Neural cell (in vitro differentiated cells): ENCODE results near the gene PER1. TPM values are rescaled to one million over a fixed set of nuclear protein-coding genes. Genes with fewer than 3 reads are reported as not detected.

ENCODE experiments used
- H2AFZ ChIP-seq: fragments of 200-600, 300-800 bp; sonication (generic), shearing (Covaris generic); 2 replicates; pipeline ENCODE4 v1.6.0; 2014; ENCODE audit warnings: low read depth, mild to moderate bottlenecking, antibody characterized with exemption, low read length, moderate library complexity
- H3F3A ChIP-seq: fragments of 200-600 bp; shearing (Covaris generic); 2 replicates; pipeline ENCODE4 v1.6.1; 2016; ENCODE audit warnings: mild to moderate bottlenecking, moderate library complexity, mixed read lengths, antibody characterized with exemption, low read length; ENCODE audit not compliant: insufficient read depth, poor library complexity, severe bottlenecking
- H3K27ac ChIP-seq: fragments of 200-600, 300-800 bp; sonication (generic), shearing (Covaris generic); 2 replicates; pipeline ENCODE4 v1.5.1; 2014; ENCODE audit warnings: mild to moderate bottlenecking, low read length, moderate library complexity
- H3K27me3 ChIP-seq: fragments of 300-800, 200-600 bp; sonication (generic), shearing (Covaris generic); 2 replicates; pipeline ENCODE4 v1.6.0; 2014; ENCODE audit warnings: mild to moderate bottlenecking, low read depth, low read length, moderate library complexity; ENCODE audit not compliant: insufficient read depth
- H3K36me3 ChIP-seq: fragments of 300-800, 200-600 bp; sonication (generic), shearing (Covaris generic); 2 replicates; pipeline ENCODE4 v1.5.1; 2014; ENCODE audit warnings: mild to moderate bottlenecking, antibody characterized with exemption, low read length, moderate library complexity; ENCODE audit not compliant: insufficient read depth
- H3K4me2 ChIP-seq: fragments of 300-800, 200-600 bp; sonication (generic), shearing (Covaris generic); 2 replicates; pipeline ENCODE4 v1.6.0; 2014; ENCODE audit warnings: mild to moderate bottlenecking, low read length
- H3K4me3 ChIP-seq: fragments of 300-800, 200-600 bp; sonication (generic), shearing (Covaris generic); 2 replicates; pipeline ENCODE4 v1.5.1; 2014; ENCODE audit warnings: mild to moderate bottlenecking, low read length, moderate library complexity
- H3K79me2 ChIP-seq: fragments of 200-600 bp; shearing (Covaris generic); replicated peaks from 2 replicates; pipeline ENCODE4 v1.6.0; 2014; ENCODE audit warnings: mild to moderate bottlenecking, low read length, moderate library complexity; ENCODE audit not compliant: insufficient read depth
- H3K9ac ChIP-seq: fragments of 300-800, 200-600 bp; sonication (generic), shearing (Covaris generic); 2 replicates; pipeline ENCODE4 v1.6.1; 2016; ENCODE audit warnings: mild to moderate bottlenecking, low read length, mixed read lengths
- H3K9me2 ChIP-seq: fragments of 200-600 bp; shearing (Covaris generic); 2 replicates; pipeline ENCODE4 v1.6.1; 2016; ENCODE audit warnings: mild to moderate bottlenecking, low read length, mixed read lengths; ENCODE audit not compliant: insufficient read depth
- H3K9me3 ChIP-seq: fragments of 200-600, 300-800 bp; sonication (generic), shearing (Covaris generic); 2 replicates; pipeline ENCODE4 v1.6.1; 2016; ENCODE audit warnings: mild to moderate bottlenecking, mixed run types, low read length, moderate library complexity, mixed read lengths
- H4K20me1 ChIP-seq: fragments of 200-600 bp; shearing (Covaris generic); 2 replicates; pipeline ENCODE4 v1.6.1; 2016; ENCODE audit warnings: mild to moderate bottlenecking, mixed run types; ENCODE audit not compliant: insufficient read depth
- EP300 ChIP-seq: fragments of 450-650 bp; conservative IDR thresholded peaks from 2 replicates; pipeline ENCODE4 v1.6.1; 2014; ENCODE audit warnings: antibody characterized with exemption, mild to moderate bottlenecking, moderate library complexity; ENCODE audit not compliant: poor library complexity, severe bottlenecking
- EZH2 ChIP-seq: fragments of 200-600, 300-800 bp; shearing (Covaris generic), sonication (generic); IDR thresholded peaks from 2 replicates; pipeline ENCODE4 v1.6.1; 2014; ENCODE audit warnings: antibody characterized with exemption, low read length, borderline replicate concordance, mild to moderate bottlenecking; ENCODE audit not compliant: insufficient read depth, poor library complexity, severe bottlenecking
- MXI1 ChIP-seq: fragments of 450-650 bp; conservative IDR thresholded peaks from 2 replicates; pipeline ENCODE4 v1.6.1; 2014; ENCODE audit warnings: antibody characterized with exemption, mild to moderate bottlenecking; ENCODE audit not compliant: poor library complexity, severe bottlenecking
- POLR2AphosphoS5 ChIP-seq: IDR thresholded peaks from 2 replicates; pipeline ENCODE4 v1.6.1; 2012
- RAD21 ChIP-seq: fragments of 450-650 bp; conservative IDR thresholded peaks from 2 replicates; pipeline ENCODE4 v1.6.1; 2014; ENCODE audit warnings: antibody characterized with exemption, mild to moderate bottlenecking, moderate library complexity
- REST ChIP-seq: IDR thresholded peaks from 2 replicates; pipeline ENCODE4 v1.6.1; 2012; ENCODE audit warnings: borderline replicate concordance
- SMC3 ChIP-seq: fragments of 450-650 bp; conservative IDR thresholded peaks from 2 replicates; pipeline ENCODE4 v1.6.1; 2014; ENCODE audit warnings: antibody characterized with exemption, mild to moderate bottlenecking, moderate library complexity; ENCODE audit not compliant: poor library complexity
- TAF1 ChIP-seq: IDR thresholded peaks from 2 replicates; pipeline ENCODE4 v1.6.1; 2012; ENCODE audit warnings: low read depth
- polyA plus RNA-seq: library from polyadenylated mRNA; depleted of rRNA; stranded (reverse); fragments of >200 nt; gene quantifications from 2 replicates; pipeline ENCODE4 v1.2.3, GENCODE V29; 2014
- TF ChIP-seq, protein P1 (sequence below): fragments of 450-650 bp; IDR thresholded peaks from 2 replicates; pipeline ENCODE4 v1.5.1; 2014; ENCODE audit warnings: antibody characterized with exemption, mild to moderate bottlenecking, moderate library complexity; ENCODE audit not compliant: poor library complexity, severe bottlenecking

PER1 gene
- polyA plus RNA-seq, 1 donor from 2014 or later = 1.9 TPM

- H3F3A ChIP-seq = no peaks in the 10 kb centered on the region
- no peaks in the 10 kb centered on the region for H3K36me3 ChIP-seq
- peaks cover 18% of the 10 kb centered on the region for H3K27me3 ChIP-seq
- no peaks in the 10 kb centered on the region for H3K9me3 ChIP-seq
- no peaks in the 10 kb centered on the region for H3K9me2 ChIP-seq
- no peak overlapping the region for H2AFZ ChIP-seq
- H3K4me2 ChIP-seq = no peak overlapping the region
- no peak overlapping the region for H3K9ac ChIP-seq
- TF ChIP-seq REST = no peak
- no peak for TF ChIP-seq POLR2AphosphoS5
- no peak for TF ChIP-seq SMC3
- TF ChIP-seq MXI1 = no peak
- TF ChIP-seq, protein P1, sequence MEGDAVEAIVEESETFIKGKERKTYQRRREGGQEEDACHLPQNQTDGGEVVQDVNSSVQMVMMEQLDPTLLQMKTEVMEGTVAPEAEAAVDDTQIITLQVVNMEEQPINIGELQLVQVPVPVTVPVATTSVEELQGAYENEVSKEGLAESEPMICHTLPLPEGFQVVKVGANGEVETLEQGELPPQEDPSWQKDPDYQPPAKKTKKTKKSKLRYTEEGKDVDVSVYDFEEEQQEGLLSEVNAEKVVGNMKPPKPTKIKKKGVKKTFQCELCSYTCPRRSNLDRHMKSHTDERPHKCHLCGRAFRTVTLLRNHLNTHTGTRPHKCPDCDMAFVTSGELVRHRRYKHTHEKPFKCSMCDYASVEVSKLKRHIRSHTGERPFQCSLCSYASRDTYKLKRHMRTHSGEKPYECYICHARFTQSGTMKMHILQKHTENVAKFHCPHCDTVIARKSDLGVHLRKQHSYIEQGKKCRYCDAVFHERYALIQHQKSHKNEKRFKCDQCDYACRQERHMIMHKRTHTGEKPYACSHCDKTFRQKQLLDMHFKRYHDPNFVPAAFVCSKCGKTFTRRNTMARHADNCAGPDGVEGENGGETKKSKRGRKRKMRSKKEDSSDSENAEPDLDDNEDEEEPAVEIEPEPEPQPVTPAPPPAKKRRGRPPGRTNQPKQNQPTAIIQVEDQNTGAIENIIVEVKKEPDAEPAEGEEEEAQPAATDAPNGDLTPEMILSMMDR = no peak
- TF ChIP-seq RAD21 = no peak
- TF ChIP-seq EZH2 = no peak
- no peak for TF ChIP-seq EP300
- TF ChIP-seq TAF1 = no peak
- H3K27ac ChIP-seq = no peak overlapping the region
- no peaks in the 10 kb centered on the region for H3K79me2 ChIP-seq
- no peaks in the 10 kb centered on the region for H4K20me1 ChIP-seq
- no peak overlapping the region for H3K4me3 ChIP-seq
These were observed 47.3 kb downstream of the PER1 start for GRCh38 chr17:8104911-8105310.

DNA sequence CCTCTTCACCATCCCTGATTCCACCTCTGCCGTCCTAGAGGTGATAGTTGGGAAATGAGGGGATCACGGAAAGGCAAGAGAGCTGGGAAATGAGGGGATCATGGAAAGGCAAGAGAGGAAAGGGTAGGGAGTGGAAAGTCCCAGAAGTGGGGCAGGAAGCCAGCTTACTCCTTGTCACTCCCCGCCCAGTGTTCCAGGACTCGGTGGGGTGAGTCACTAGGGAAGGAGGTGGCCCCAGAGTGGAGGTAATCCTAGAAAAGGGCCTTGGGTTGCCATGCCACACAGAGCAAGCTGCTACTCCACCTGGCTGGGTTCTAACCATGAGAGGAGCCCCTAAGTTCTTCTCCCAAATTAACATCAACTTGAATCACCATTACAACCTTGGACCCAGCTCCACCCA, 48.7 kb downstream of the PER1 start:
- no peak for TF ChIP-seq POLR2AphosphoS5
- no peak for TF ChIP-seq SMC3
- TF ChIP-seq REST = no peak
- no peak for TF ChIP-seq MXI1
- TF ChIP-seq, protein P1 = no peak
- no peak for TF ChIP-seq TAF1
- no peak for TF ChIP-seq EZH2
- TF ChIP-seq RAD21 = no peak
- no peak for TF ChIP-seq EP300
- Histone ChIP-seq H3K9me3 (no peaks in the 10 kb centered on the region), H4K20me1 (no peaks in the 10 kb centered on the region), H3K27ac (no peak overlapping the region), H3K27me3 (peaks cover 5% of the 10 kb centered on the region), H3K4me2 (no peak overlapping the region), H2AFZ (no peak overlapping the region), H3K9ac (no peak overlapping the region), H3K9me2 (no peaks in the 10 kb centered on the region), H3K4me3 (no peak overlapping the region), H3K79me2 (no peaks in the 10 kb centered on the region), H3K36me3 (no peaks in the 10 kb centered on the region), H3F3A (no peaks in the 10 kb centered on the region)
